Neural cell (in vitro differentiated cells): Measurements from ENCODE around the gene MGAT4C.

Source experiments
- POLR2AphosphoS5 ChIP-seq: IDR thresholded peaks from 2 replicates; pipeline ENCODE4 v1.6.1; 2012
- RAD21 ChIP-seq: fragments of 450-650 bp; conservative IDR thresholded peaks from 2 replicates; pipeline ENCODE4 v1.6.1; 2014; ENCODE audit warnings: antibody characterized with exemption, mild to moderate bottlenecking, moderate library complexity
- SMC3 ChIP-seq: fragments of 450-650 bp; conservative IDR thresholded peaks from 2 replicates; pipeline ENCODE4 v1.6.1; 2014; ENCODE audit warnings: antibody characterized with exemption, mild to moderate bottlenecking, moderate library complexity; ENCODE audit not compliant: poor library complexity
- TF ChIP-seq, protein P1 (sequence below): fragments of 450-650 bp; IDR thresholded peaks from 2 replicates; pipeline ENCODE4 v1.5.1; 2014; ENCODE audit warnings: antibody characterized with exemption, mild to moderate bottlenecking, moderate library complexity; ENCODE audit not compliant: poor library complexity, severe bottlenecking

DNA sequence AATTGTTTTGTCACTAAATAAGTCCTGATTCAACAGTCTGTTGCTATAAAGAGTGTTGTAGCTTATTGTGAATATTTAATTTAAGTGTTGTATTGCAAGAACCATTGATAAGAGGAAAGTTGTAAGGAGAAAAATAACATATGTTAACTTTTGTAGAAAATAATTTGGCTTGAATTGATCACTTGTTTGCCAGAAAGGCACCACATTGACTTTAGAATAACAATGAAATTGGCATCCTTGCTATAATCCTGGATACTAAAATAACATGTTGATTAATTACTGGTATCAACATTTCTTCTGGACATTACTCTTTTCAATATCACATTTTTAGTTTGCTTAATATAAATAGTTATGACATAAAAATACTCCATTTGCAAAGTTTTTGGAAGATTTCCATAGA, 159.0 kb downstream of the MGAT4C start:
- TF ChIP-seq, protein P1, sequence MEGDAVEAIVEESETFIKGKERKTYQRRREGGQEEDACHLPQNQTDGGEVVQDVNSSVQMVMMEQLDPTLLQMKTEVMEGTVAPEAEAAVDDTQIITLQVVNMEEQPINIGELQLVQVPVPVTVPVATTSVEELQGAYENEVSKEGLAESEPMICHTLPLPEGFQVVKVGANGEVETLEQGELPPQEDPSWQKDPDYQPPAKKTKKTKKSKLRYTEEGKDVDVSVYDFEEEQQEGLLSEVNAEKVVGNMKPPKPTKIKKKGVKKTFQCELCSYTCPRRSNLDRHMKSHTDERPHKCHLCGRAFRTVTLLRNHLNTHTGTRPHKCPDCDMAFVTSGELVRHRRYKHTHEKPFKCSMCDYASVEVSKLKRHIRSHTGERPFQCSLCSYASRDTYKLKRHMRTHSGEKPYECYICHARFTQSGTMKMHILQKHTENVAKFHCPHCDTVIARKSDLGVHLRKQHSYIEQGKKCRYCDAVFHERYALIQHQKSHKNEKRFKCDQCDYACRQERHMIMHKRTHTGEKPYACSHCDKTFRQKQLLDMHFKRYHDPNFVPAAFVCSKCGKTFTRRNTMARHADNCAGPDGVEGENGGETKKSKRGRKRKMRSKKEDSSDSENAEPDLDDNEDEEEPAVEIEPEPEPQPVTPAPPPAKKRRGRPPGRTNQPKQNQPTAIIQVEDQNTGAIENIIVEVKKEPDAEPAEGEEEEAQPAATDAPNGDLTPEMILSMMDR: no peak
- TF ChIP-seq POLR2AphosphoS5 (no peak), SMC3 (no peak), RAD21 (no peak)
